A673 (cell line): ENCODE measurements around the gene UNC79.

Source experiments
- CTCF ChIP-seq: fragments of 300-800, 200-600 bp; sonication (generic); conservative IDR thresholded peaks from 2 replicates; pipeline ENCODE4 v1.5.1; 2017; ENCODE audit warnings: low read depth, mild to moderate bottlenecking, antibody characterized with exemption, low read length, moderate library complexity, mixed read lengths
- EZH2 ChIP-seq: fragments of 200-600 bp; sonication (generic); IDR thresholded peaks from 2 replicates; pipeline ENCODE4 v1.6.1; 2017; ENCODE audit warnings: borderline replicate concordance, low read depth, mild to moderate bottlenecking, mixed read lengths, antibody characterized with exemption, low read length; ENCODE audit not compliant: poor library complexity, severe bottlenecking

GRCh38 chr14:93564918-93565317 is 134.2 kb downstream of the UNC79 start:
- TF ChIP-seq EZH2 = no peak
- no peak for TF ChIP-seq CTCF
